GM18858 (cell line): ENCODE results near the gene FOXL3.
"Not testable (repeated sequence)": the region's sequence is repeated elsewhere in the genome, so short reads cannot be mapped to it uniquely, and the experiment has no call there.

Experiments used
- ATAC-seq: cut with Tn5 transposase; IDR thresholded peaks from one replicate; pipeline ENCODE4 v1.9.1; 2021; ENCODE audit not compliant: unreplicated experiment

Gene FOXL3

GRCh38 chr7:254337-255037 is 35.5 kb upstream of the FOXL3 start:
- ATAC-seq, result no peak

- no peak for ATAC-seq
Observed at GRCh38 chr7:255038-255435, 34.9 kb upstream of the FOXL3 start.

- no peak for ATAC-seq
Observed at GRCh38 chr7:255721-256361, 34.1 kb upstream of the FOXL3 start.

GRCh38 chr7:256461-256940 is 33.5 kb upstream of the FOXL3 start:
- no peak for ATAC-seq

- ATAC-seq, result no peak
Observed at GRCh38 chr7:256981-257646, 32.9 kb upstream of the FOXL3 start.

GRCh38 chr7:257647-257992 is 32.4 kb upstream of the FOXL3 start:
- ATAC-seq, result no peak

- no peak for ATAC-seq
Observed at GRCh38 chr7:258476-259190, 31.3 kb upstream of the FOXL3 start.

GRCh38 chr7:259191-259505 is 30.8 kb upstream of the FOXL3 start:
- ATAC-seq, result no peak

- no peak for ATAC-seq
Observed at GRCh38 chr7:259751-260405, 30.1 kb upstream of the FOXL3 start.

GRCh38 chr7:260441-261281 is 29.3 kb upstream of the FOXL3 start:
- ATAC-seq, result no peak

- ATAC-seq, result no peak
Observed at GRCh38 chr7:261341-262250, 28.4 kb upstream of the FOXL3 start.

- no peak for ATAC-seq
Observed at GRCh38 chr7:262251-262572, 27.8 kb upstream of the FOXL3 start.

- ATAC-seq, result not testable (repeated sequence)
Observed at GRCh38 chr7:262631-263311, 27.2 kb upstream of the FOXL3 start.

- not testable (repeated sequence) for ATAC-seq
Observed at GRCh38 chr7:263483-264351, 26.3 kb upstream of the FOXL3 start.

- no peak for ATAC-seq
Observed at GRCh38 chr7:264541-265191, 25.3 kb upstream of the FOXL3 start.

GRCh38 chr7:265192-265997 is 24.6 kb upstream of the FOXL3 start:
- no peak for ATAC-seq
